GM21390 (cell line): ENCODE data around the gene PLCD3.

Source experiments
- ATAC-seq: cut with Tn5 transposase; IDR thresholded peaks from one replicate; pipeline ENCODE4 v1.9.1; 2021; ENCODE audit not compliant: unreplicated experiment

Gene PLCD3

GRCh38 chr17:45132320-45132571 is at the start of gene PLCD3:
TSS of gene PLCD3 (minus strand) at chr17:45132515. CDS start at chr17:45132410, 105 bp downstream.
- ATAC-seq: no peak

- no peak for ATAC-seq
Measured at GRCh38 chr17:45177563-45177962, 45.2 kb upstream of the PLCD3 start.

- no peak for ATAC-seq
Measured at GRCh38 chr17:45175759-45176115, 43.4 kb upstream of the PLCD3 start.

GRCh38 chr17:45172541-45173286 is 40.4 kb upstream of the PLCD3 start:
- ATAC-seq: no peak

- no peak for ATAC-seq
Measured at GRCh38 chr17:45172232-45172540, 39.9 kb upstream of the PLCD3 start.

- ATAC-seq: no peak
Measured at GRCh38 chr17:45171338-45172231, 39.3 kb upstream of the PLCD3 start.

- no peak for ATAC-seq
Measured at GRCh38 chr17:45170931-45171337, 38.6 kb upstream of the PLCD3 start.

- ATAC-seq: no peak
Measured at GRCh38 chr17:45170280-45170930, 38.1 kb upstream of the PLCD3 start.

GRCh38 chr17:45168991-45169752 is 36.9 kb upstream of the PLCD3 start:
- ATAC-seq: no peak

GRCh38 chr17:45164734-45165269 is 32.5 kb upstream of the PLCD3 start:
- ATAC-seq: no peak

- ATAC-seq: no peak
Measured at GRCh38 chr17:45162025-45162687, 29.8 kb upstream of the PLCD3 start.

GRCh38 chr17:45161288-45162024 is 29.1 kb upstream of the PLCD3 start, which contains the start of gene HEXIM2:
TSS of gene HEXIM2 (plus strand) at chr17:45161875. CDS start at chr17:45162794, 919 bp downstream.
- peak; percentile 79 for ATAC-seq

GRCh38 chr17:45160447-45161287 is 28.4 kb upstream of the PLCD3 start:
- ATAC-seq: peak; percentile 21

GRCh38 chr17:45156242-45156641 is 23.9 kb upstream of the PLCD3 start:
- no peak for ATAC-seq

GRCh38 chr17:45155483-45155882 is 23.2 kb upstream of the PLCD3 start:
- no peak for ATAC-seq

GRCh38 chr17:45155029-45155428 is 22.7 kb upstream of the PLCD3 start:
- no peak for ATAC-seq

- ATAC-seq: no peak
Measured at GRCh38 chr17:45150911-45151809, 18.8 kb upstream of the PLCD3 start.
